RWPE2 (cell line): ENCODE results near the gene DLGAP4.
A peak's percentile ranks its signal among the peaks of the same experiment; 100 is the strongest.

Experiments used
- ATAC-seq: fragments of 200-7000 bp; cut with Tn5 transposase; 3 replicates; pipeline ENCODE4 v1.9.1; 2021; ENCODE audit warnings: low read depth
- DNase-seq: peaks from one replicate; pipeline ENCODE4 v3.0.0-alpha.2; 2020; ENCODE audit warnings: low spot score
- H3K27ac ChIP-seq: fragments of 450-650 bp; 2 replicates; pipeline ENCODE4 v1.5.1; 2017; ENCODE audit warnings: mild to moderate bottlenecking; ENCODE audit not compliant: poor library complexity, severe bottlenecking
- H3K27me3 ChIP-seq: fragments of 250-450 bp; sonication (Bioruptor Pico); 2 replicates; pipeline ENCODE4 v1.5.1; 2021; ENCODE audit warnings: mild to moderate bottlenecking, moderate library complexity; ENCODE audit not compliant: insufficient read depth, poor library complexity, severe bottlenecking
- H3K36me3 ChIP-seq: fragments of 250-450 bp; sonication (Bioruptor Pico); 2 replicates; pipeline ENCODE4 v1.5.1; 2020; ENCODE audit warnings: low read depth, mild to moderate bottlenecking, moderate library complexity
- H3K4me1 ChIP-seq: fragments of 250-450 bp; sonication (Bioruptor Pico); 2 replicates; pipeline ENCODE4 v1.5.1; 2021; ENCODE audit warnings: mild to moderate bottlenecking, moderate library complexity; ENCODE audit not compliant: insufficient read depth, poor library complexity, severe bottlenecking
- H3K4me3 ChIP-seq: fragments of 250-450 bp; sonication (Bioruptor Pico); 2 replicates; pipeline ENCODE4 v1.5.1; 2021; ENCODE audit warnings: mild to moderate bottlenecking, moderate library complexity; ENCODE audit not compliant: severe bottlenecking
- H3K9me3 ChIP-seq: fragments of 250-450 bp; sonication (Bioruptor Pico); 2 replicates; pipeline ENCODE4 v1.5.1; 2021; ENCODE audit warnings: mild to moderate bottlenecking, moderate library complexity; ENCODE audit not compliant: severe bottlenecking
- TF ChIP-seq, protein P1 (sequence below): fragments of 450-650 bp; IDR thresholded peaks from one replicate; pipeline ENCODE4 v1.5.1; 2017; ENCODE audit warnings: mild to moderate bottlenecking, moderate library complexity; ENCODE audit not compliant: poor library complexity, severe bottlenecking

The DLGAP4 gene

DNA sequence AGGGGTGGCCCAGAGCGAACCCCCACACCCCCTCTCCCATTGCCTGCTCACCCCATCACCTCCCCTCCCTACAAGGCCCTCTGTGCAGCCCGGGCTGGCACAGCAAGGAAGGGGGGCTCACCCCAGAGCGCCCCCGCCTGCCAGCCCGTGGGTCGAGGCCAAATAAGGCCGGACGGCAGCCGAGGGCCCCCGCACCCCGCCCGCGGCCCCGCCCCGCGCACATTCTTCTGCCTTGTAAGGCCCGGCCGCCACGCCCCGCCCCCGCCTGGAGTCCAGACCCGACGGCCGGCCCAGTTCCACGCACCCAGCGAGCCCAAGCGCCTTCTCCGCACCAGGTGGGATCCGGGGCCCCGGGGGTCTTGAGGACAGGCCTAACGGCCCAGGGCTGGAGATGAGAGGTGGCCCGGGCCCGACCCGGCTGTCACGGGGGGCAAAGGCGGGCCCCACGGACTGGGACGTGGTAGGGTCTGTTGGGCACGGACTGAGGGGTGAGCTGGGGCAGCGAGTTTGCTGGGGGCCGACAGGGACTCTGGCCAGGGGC, 235.2 kb downstream of the DLGAP4 start, which contains the start of gene MYL9:
Gene MYL9, plus strand, starts transcription at position 293 of the 541 bp plus-strand sequence. CDS start 3,366 bp downstream, outside the sequence.
- TF ChIP-seq, protein P1, sequence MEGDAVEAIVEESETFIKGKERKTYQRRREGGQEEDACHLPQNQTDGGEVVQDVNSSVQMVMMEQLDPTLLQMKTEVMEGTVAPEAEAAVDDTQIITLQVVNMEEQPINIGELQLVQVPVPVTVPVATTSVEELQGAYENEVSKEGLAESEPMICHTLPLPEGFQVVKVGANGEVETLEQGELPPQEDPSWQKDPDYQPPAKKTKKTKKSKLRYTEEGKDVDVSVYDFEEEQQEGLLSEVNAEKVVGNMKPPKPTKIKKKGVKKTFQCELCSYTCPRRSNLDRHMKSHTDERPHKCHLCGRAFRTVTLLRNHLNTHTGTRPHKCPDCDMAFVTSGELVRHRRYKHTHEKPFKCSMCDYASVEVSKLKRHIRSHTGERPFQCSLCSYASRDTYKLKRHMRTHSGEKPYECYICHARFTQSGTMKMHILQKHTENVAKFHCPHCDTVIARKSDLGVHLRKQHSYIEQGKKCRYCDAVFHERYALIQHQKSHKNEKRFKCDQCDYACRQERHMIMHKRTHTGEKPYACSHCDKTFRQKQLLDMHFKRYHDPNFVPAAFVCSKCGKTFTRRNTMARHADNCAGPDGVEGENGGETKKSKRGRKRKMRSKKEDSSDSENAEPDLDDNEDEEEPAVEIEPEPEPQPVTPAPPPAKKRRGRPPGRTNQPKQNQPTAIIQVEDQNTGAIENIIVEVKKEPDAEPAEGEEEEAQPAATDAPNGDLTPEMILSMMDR = no peak
- Histone ChIP-seq H3K27me3 (no peaks in the 10 kb centered on the region), H3K4me1 (no peaks in the 10 kb centered on the region), H3K36me3 (no peaks in the 10 kb centered on the region), H3K4me3 (peak within 1 kb of the TSS; percentile 48), H3K27ac (peak within 1 kb of the TSS; percentile 2), H3K9me3 (no peaks in the 10 kb centered on the region)
- DNase-seq = peak; percentile 99
- peak; percentile 85 for ATAC-seq

DNA sequence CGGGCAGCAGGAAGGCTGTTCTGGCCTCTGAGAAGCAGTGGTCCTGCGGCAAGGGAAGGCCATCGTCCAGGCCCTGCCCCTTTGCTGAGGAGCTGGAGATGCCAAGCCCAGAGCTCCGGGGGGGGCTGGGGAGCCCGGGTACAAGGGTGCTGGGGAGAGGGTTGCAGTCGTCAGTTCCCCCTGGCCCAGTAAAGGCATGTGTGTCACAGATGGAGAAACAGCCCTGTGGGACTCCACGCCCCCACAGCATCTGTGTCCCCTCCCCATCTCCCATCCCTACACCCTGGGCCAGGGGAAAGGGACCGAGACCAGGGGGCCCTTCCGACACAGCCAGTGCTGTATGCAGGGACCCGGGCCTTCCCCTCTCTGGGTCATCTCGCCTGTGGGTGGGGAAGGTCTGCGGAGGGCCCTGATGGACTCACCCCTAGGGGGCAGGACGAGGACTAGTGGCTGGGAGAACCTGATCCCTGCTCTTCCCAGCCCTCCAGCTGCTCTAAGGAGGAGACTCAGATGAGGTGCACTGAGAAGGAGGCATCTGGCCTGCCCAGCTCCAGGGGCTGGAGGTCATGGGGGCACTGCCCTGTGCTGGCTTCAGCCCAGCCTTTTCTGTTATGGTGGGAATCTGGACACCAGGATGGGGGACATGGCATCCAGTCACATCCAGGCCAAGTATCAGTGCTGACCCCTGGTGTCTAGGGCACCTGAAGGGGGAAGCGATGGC, 235.8 kb downstream of the DLGAP4 start:
- Histone ChIP-seq H3K27me3 (no peaks in the 10 kb centered on the region), H3K36me3 (peaks cover 3% of the 10 kb centered on the region), H3K4me3 (peak overlapping the region; percentile 48), H3K27ac (peak overlapping the region; percentile 2), H3K9me3 (no peaks in the 10 kb centered on the region), H3K4me1 (no peaks in the 10 kb centered on the region)
- DNase-seq = peak; percentile 84
- ATAC-seq = peak; percentile 20
- TF ChIP-seq, protein P1 = peak; percentile 83

DNA sequence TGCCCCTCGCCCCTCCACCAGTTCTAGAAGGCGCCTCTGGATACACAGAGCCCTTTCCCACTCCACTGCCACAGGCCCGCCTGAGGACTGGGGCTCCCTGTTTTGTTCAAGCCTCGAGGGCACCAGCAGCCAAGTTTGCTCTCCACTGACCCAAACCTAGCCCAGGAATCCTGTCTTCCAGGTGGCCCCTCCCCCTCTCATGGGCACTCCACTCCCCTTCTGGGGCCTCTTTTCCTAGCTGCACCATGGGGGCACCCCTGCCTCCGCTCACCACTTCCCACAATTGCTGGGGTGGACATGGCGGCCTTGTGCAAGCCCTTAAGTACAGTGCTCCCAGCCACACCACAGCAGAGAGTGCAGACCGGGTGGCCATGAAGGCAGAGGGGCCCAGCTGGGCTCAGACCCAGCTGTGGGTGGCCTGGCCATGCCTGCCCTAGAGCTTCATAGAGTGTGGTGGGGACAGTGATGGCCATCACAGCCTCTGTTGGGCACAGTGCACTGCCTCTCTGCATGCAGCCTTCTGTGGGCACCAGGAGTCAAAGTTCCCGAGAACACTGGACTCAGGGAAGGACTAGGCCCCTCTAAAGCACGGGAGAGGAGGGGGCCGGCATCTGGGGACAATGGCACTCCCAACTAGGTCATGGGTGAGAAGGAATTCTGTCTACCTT, 236.5 kb downstream of the DLGAP4 start:
- DNase-seq (no peak), ATAC-seq (no peak)
- Histone ChIP-seq H3K27ac (no peak overlapping the region), H3K4me3 (no peak overlapping the region), H3K9me3 (no peaks in the 10 kb centered on the region), H3K27me3 (no peaks in the 10 kb centered on the region), H3K4me1 (no peaks in the 10 kb centered on the region), H3K36me3 (peaks cover 9% of the 10 kb centered on the region)
- TF ChIP-seq, protein P1 = no peak

DNA sequence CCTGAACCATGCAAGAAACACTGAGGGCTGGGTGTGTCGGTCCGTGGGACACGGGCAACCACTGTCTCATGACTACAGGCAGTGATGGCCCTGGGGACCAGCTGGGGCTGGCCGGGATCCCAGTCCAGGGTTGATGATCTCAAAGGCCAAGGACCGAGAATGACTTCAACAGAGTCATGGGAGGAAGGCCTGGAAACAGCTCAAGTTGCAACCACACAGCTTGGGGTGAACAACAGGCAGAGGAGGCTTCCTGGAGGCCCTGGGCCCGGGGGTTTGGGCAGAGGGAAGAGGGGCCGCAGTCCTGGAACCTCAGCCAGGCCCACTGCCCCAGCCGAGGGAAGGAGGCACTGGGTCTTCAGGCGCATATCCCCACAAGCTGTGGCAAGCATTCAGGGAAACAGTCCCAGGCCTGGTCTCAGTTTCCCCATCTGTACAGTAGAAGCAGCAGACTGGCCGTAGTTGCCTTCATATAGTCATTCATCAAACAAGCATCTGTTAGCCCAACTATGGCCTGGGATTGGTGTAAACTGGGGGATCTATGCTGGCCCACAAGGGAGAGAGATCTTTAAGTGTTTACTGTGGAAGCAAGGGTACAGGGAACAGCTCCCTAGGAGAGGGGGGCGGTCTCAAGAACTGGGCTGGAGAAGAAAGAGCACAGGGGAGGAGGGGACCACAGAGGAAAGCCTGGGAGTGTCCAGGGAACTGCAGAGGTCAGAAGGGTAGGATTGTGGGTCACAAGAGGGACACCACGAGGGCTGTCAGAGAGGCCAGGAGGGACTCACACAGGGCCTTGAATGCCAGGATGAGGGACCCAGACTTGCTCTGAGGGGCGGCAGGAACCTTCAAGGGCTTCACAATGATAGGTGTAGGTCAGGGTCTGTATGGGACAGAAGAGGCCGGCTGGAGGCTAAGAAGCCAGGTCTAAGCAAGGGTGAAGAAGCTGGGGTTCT, 237.3 kb downstream of the DLGAP4 start:
- ATAC-seq = no peak
- Histone ChIP-seq H3K4me1 (no peaks in the 10 kb centered on the region), H3K36me3 (peaks cover 9% of the 10 kb centered on the region), H3K9me3 (no peaks in the 10 kb centered on the region), H3K27me3 (no peaks in the 10 kb centered on the region), H3K27ac (no peak overlapping the region), H3K4me3 (no peak overlapping the region)
- TF ChIP-seq, protein P1 = no peak
- no peak for DNase-seq
